ENCODE data around the gene SLC2A8. TPM values are rescaled to one million over a fixed set of nuclear protein-coding genes. Genes with fewer than 3 reads are reported as not detected.
A peak's percentile ranks its signal among the peaks of the same experiment; 100 is the strongest.

Gene SLC2A8
- total RNA-seq, 1 experiment from 2014 or later, result 37.4 TPM

GRCh38 chr9:127445851-127446712, 49.1 kb downstream of the SLC2A8 start (continued):
- TF ChIP-seq ATF2 (CRISPR knock-in tag; IDR thresholded peaks at IDR 0.05; ENCODE audit: borderline replicate concordance, low read depth), result no peak
- no peak for TF ChIP-seq ZNF281 (CRISPR knock-in tag; IDR thresholded peaks at IDR 0.05)
- TF ChIP-seq PREB (CRISPR knock-in tag; IDR thresholded peaks at IDR 0.05; ENCODE audit: borderline replicate concordance), result no peak
- TF ChIP-seq USF1 (CRISPR knock-in tag; IDR thresholded peaks at IDR 0.05), result 0 out of 2 replicates have a peak, but pooled peaks have one; percentile 10
- no peak for TF ChIP-seq CTCF (IDR thresholded peaks at IDR 0.05)
- peak; percentile 83 for TF ChIP-seq AR (CRISPR knock-in tag; IDR thresholded peaks at IDR 0.05)
- no peak for TF ChIP-seq ATF1 (CRISPR knock-in tag; IDR thresholded peaks at IDR 0.05)
- no peak for TF ChIP-seq E2F5 (CRISPR knock-in tag; IDR thresholded peaks at IDR 0.05)
- TF ChIP-seq MXD4 (CRISPR knock-in tag; IDR thresholded peaks at IDR 0.05; ENCODE audit: borderline replicate concordance), result no peak
- TF ChIP-seq NFATC4 (CRISPR knock-in tag; IDR thresholded peaks at IDR 0.05), result peak; percentile 74
- no peak for TF ChIP-seq USF2 (CRISPR knock-in tag; IDR thresholded peaks at IDR 0.05)
- TF ChIP-seq OVOL2 (CRISPR knock-in tag; IDR thresholded peaks at IDR 0.05; ENCODE audit: borderline replicate concordance), result no peak
- no peak for TF ChIP-seq GRHL2 (CRISPR knock-in tag; IDR thresholded peaks at IDR 0.05; ENCODE audit: insufficient replicate concordance, severe bottlenecking)
- no peak for TF ChIP-seq GABPB1 (CRISPR knock-in tag; IDR thresholded peaks at IDR 0.05)
- TF ChIP-seq TEAD1 (CRISPR knock-in tag; IDR thresholded peaks at IDR 0.05), result peak; percentile 43; the same call in 1 of the 2 replicates
- TF ChIP-seq JAZF1 (CRISPR knock-in tag; IDR thresholded peaks at IDR 0.05), result no peak
- TF ChIP-seq FOXP4 (CRISPR knock-in tag; IDR thresholded peaks at IDR 0.05), result 0 out of 2 replicates have a peak, but pooled peaks have one; percentile 49

All from WTC11 (cell line).